ENCODE data around the gene RASA2.
A peak's percentile ranks its signal among the peaks of the same experiment; 100 is the strongest.

The RASA2 gene

GRCh38 chr3:141653847-141654246, 167.0 kb downstream of the RASA2 start:
- Histone ChIP-seq H3K9ac (ENCODE audit: low read depth, low read length) (no peak overlapping the region), H3K27me3 (ENCODE audit: insufficient read depth, low read length) (peaks cover 14% of the 10 kb centered on the region), H3K36me3 (ENCODE audit: insufficient read depth, low read depth, low read length) (no peaks in the 10 kb centered on the region), H3K9me3 (ENCODE audit: insufficient read depth, low read depth, low read length) (peaks cover 11% of the 10 kb centered on the region; the same call in 1 of the 2 replicates), H3K27ac (ENCODE audit: low read length) (no peak overlapping the region), H3K4me1 (ENCODE audit: insufficient read depth, low read length) (no peaks in the 10 kb centered on the region), H3K4me3 (ENCODE audit: low read length) (no peak overlapping the region)

- Histone ChIP-seq H3K4me1 (ENCODE audit: insufficient read depth, low read length) (no peaks in the 10 kb centered on the region), H3K27me3 (ENCODE audit: insufficient read depth, low read length) (peaks cover 33% of the 10 kb centered on the region), H3K27ac (ENCODE audit: low read length) (no peak overlapping the region), H3K9ac (ENCODE audit: low read depth, low read length) (no peak overlapping the region), H3K9me3 (ENCODE audit: insufficient read depth, low read depth, low read length) (peaks cover 11% of the 10 kb centered on the region; the same call in 1 of the 2 replicates), H3K36me3 (ENCODE audit: insufficient read depth, low read depth, low read length) (no peaks in the 10 kb centered on the region), H3K4me3 (ENCODE audit: low read length) (no peak overlapping the region)
These were observed 169.0 kb downstream of the RASA2 start for GRCh38 chr3:141655801-141656200.

- no peak overlapping the region for H3K9ac ChIP-seq (ENCODE audit: low read depth, low read length)
- H3K4me3 ChIP-seq (ENCODE audit: low read length): no peak overlapping the region
- no peaks in the 10 kb centered on the region for H3K4me1 ChIP-seq (ENCODE audit: insufficient read depth, low read length)
- no peak overlapping the region for H3K27ac ChIP-seq (ENCODE audit: low read length)
- H3K9me3 ChIP-seq (ENCODE audit: insufficient read depth, low read depth, low read length): peaks cover 11% of the 10 kb centered on the region; the same call in 1 of the 2 replicates
- peaks cover 38% of the 10 kb centered on the region for H3K27me3 ChIP-seq (ENCODE audit: insufficient read depth, low read length)
- no peaks in the 10 kb centered on the region for H3K36me3 ChIP-seq (ENCODE audit: insufficient read depth, low read depth, low read length)
These were observed 169.9 kb downstream of the RASA2 start for GRCh38 chr3:141656771-141657170.

GRCh38 chr3:141657516-141657915, 170.7 kb downstream of the RASA2 start:
- peaks cover 11% of the 10 kb centered on the region; the same call in 1 of the 2 replicates for H3K9me3 ChIP-seq (ENCODE audit: insufficient read depth, low read depth, low read length)
- H3K4me3 ChIP-seq (ENCODE audit: low read length): no peak overlapping the region
- H3K27ac ChIP-seq (ENCODE audit: low read length): no peak overlapping the region
- H3K27me3 ChIP-seq (ENCODE audit: insufficient read depth, low read length): peaks cover 38% of the 10 kb centered on the region
- no peak overlapping the region for H3K9ac ChIP-seq (ENCODE audit: low read depth, low read length)
- H3K36me3 ChIP-seq (ENCODE audit: insufficient read depth, low read depth, low read length): no peaks in the 10 kb centered on the region
- H3K4me1 ChIP-seq (ENCODE audit: insufficient read depth, low read length): no peaks in the 10 kb centered on the region

- no peak overlapping the region for H3K27ac ChIP-seq (ENCODE audit: low read length)
- peaks cover 38% of the 10 kb centered on the region for H3K27me3 ChIP-seq (ENCODE audit: insufficient read depth, low read length)
- H3K9me3 ChIP-seq (ENCODE audit: insufficient read depth, low read depth, low read length): peaks cover 11% of the 10 kb centered on the region; the same call in 1 of the 2 replicates
- H3K36me3 ChIP-seq (ENCODE audit: insufficient read depth, low read depth, low read length): no peaks in the 10 kb centered on the region
- H3K9ac ChIP-seq (ENCODE audit: low read depth, low read length): peak overlapping the region; percentile 65; the same call in 1 of the 2 replicates
- peak overlapping the region; percentile 77 for H3K4me3 ChIP-seq (ENCODE audit: low read length)
- peaks cover 3% of the 10 kb centered on the region; the same call in 1 of the 2 replicates for H3K4me1 ChIP-seq (ENCODE audit: insufficient read depth, low read length)
These were observed 173.2 kb downstream of the RASA2 start for GRCh38 chr3:141659821-141660613.

GRCh38 chr3:141660614-141660947, 173.8 kb downstream of the RASA2 start:
- H3K9me3 ChIP-seq (ENCODE audit: insufficient read depth, low read depth, low read length): peaks cover 11% of the 10 kb centered on the region; the same call in 1 of the 2 replicates
- H3K36me3 ChIP-seq (ENCODE audit: insufficient read depth, low read depth, low read length): no peaks in the 10 kb centered on the region
- H3K27me3 ChIP-seq (ENCODE audit: insufficient read depth, low read length): peaks cover 38% of the 10 kb centered on the region
- peaks cover 3% of the 10 kb centered on the region; the same call in 1 of the 2 replicates for H3K4me1 ChIP-seq (ENCODE audit: insufficient read depth, low read length)
- no peak overlapping the region for H3K27ac ChIP-seq (ENCODE audit: low read length)
- peak overlapping the region; percentile 65; the same call in 1 of the 2 replicates for H3K9ac ChIP-seq (ENCODE audit: low read depth, low read length)
- peak overlapping the region; percentile 77 for H3K4me3 ChIP-seq (ENCODE audit: low read length)

GRCh38 chr3:141661229-141662196, 174.7 kb downstream of the RASA2 start:
- Histone ChIP-seq H3K36me3 (ENCODE audit: insufficient read depth, low read depth, low read length) (no peaks in the 10 kb centered on the region), H3K4me1 (ENCODE audit: insufficient read depth, low read length) (peaks cover 3% of the 10 kb centered on the region; the same call in 1 of the 2 replicates), H3K27me3 (ENCODE audit: insufficient read depth, low read length) (peaks cover 38% of the 10 kb centered on the region), H3K4me3 (ENCODE audit: low read length) (no peak overlapping the region), H3K27ac (ENCODE audit: low read length) (no peak overlapping the region), H3K9ac (ENCODE audit: low read depth, low read length) (no peak overlapping the region), H3K9me3 (ENCODE audit: insufficient read depth, low read depth, low read length) (peaks cover 11% of the 10 kb centered on the region; the same call in 1 of the 2 replicates)

GRCh38 chr3:141663993-141664392, 177.2 kb downstream of the RASA2 start:
- Histone ChIP-seq H3K36me3 (ENCODE audit: insufficient read depth, low read depth, low read length) (no peaks in the 10 kb centered on the region), H3K27me3 (ENCODE audit: insufficient read depth, low read length) (peaks cover 23% of the 10 kb centered on the region), H3K4me3 (ENCODE audit: low read length) (no peak overlapping the region), H3K9me3 (ENCODE audit: insufficient read depth, low read depth, low read length) (peaks cover 9% of the 10 kb centered on the region), H3K27ac (ENCODE audit: low read length) (no peak overlapping the region), H3K4me1 (ENCODE audit: insufficient read depth, low read length) (peaks cover 3% of the 10 kb centered on the region; the same call in 1 of the 2 replicates), H3K9ac (ENCODE audit: low read depth, low read length) (no peak overlapping the region)
